H9 (cell line): ENCODE data around the gene RNF128. TPM values are rescaled to one million over a fixed set of nuclear protein-coding genes. Genes with fewer than 3 reads are reported as not detected.

Experiments
- DNase-seq: peaks from one replicate; pipeline ENCODE4 v3.0.0-alpha.2; 2017
- H2AFZ ChIP-seq: one replicate; pipeline ENCODE4 v1.6.1; 2013; ENCODE audit warnings: mild to moderate bottlenecking, low read length, control low read depth, moderate library complexity
- H2AK5ac ChIP-seq: 2 replicates; pipeline ENCODE4 v1.6.1; 2013; ENCODE audit warnings: low read length, control low read depth, mixed read lengths; ENCODE audit not compliant: insufficient read length
- H2BK120ac ChIP-seq: one replicate; pipeline ENCODE4 v1.6.1; 2013; ENCODE audit warnings: low read depth, mild to moderate bottlenecking, low read length, control low read depth, inconsistent platforms; ENCODE audit not compliant: poor library complexity, severe bottlenecking
- H2BK12ac ChIP-seq: 2 replicates; pipeline ENCODE4 v1.6.1; 2013; ENCODE audit warnings: low read length, control low read depth, mixed read lengths, low read depth; ENCODE audit not compliant: insufficient read length
- H2BK15ac ChIP-seq: 2 replicates; pipeline ENCODE4 v1.6.1; 2013; ENCODE audit warnings: low read depth, low read length, control low read depth
- H2BK20ac ChIP-seq: one replicate; pipeline ENCODE4 v1.6.1; 2013; ENCODE audit warnings: low read depth, mild to moderate bottlenecking, low read length, control low read depth, inconsistent platforms; ENCODE audit not compliant: poor library complexity, severe bottlenecking
- H2BK5ac ChIP-seq: 2 replicates; pipeline ENCODE4 v1.6.1; 2013; ENCODE audit warnings: low read length, control low read depth, mixed read lengths; ENCODE audit not compliant: insufficient read length
- H3K14ac ChIP-seq: 2 replicates; pipeline ENCODE4 v1.6.1; 2013; ENCODE audit warnings: low read length, control low read depth; ENCODE audit not compliant: insufficient read depth
- H3K18ac ChIP-seq: 2 replicates; pipeline ENCODE4 v1.6.1; 2013; ENCODE audit warnings: low read depth, mild to moderate bottlenecking, mixed read lengths, low read length, control low read depth; ENCODE audit not compliant: insufficient read length
- H3K23ac ChIP-seq: 2 replicates; pipeline ENCODE4 v1.6.1; 2013; ENCODE audit warnings: low read length, control low read depth, mixed read lengths, low read depth; ENCODE audit not compliant: insufficient read length
- H3K23me2 ChIP-seq: 2 replicates; pipeline ENCODE4 v1.6.1; 2013; ENCODE audit warnings: low read depth, mild to moderate bottlenecking, mixed read lengths, low read length, control low read depth; ENCODE audit not compliant: insufficient read length, poor library complexity, severe bottlenecking
- H3K27ac ChIP-seq: 2 replicates; pipeline ENCODE4 v1.5.1; 2013; ENCODE audit warnings: low read length, control low read depth, mixed read lengths, low read depth; ENCODE audit not compliant: insufficient read length
- H3K27me3 ChIP-seq: 2 replicates; pipeline ENCODE4 v1.6.1; 2013; ENCODE audit warnings: low read length, control low read depth, inconsistent platforms; ENCODE audit not compliant: insufficient read depth
- H3K4ac ChIP-seq: 2 replicates; pipeline ENCODE4 v1.6.1; 2013; ENCODE audit warnings: low read depth, mild to moderate bottlenecking, control low read depth, inconsistent platforms, low read length, moderate library complexity
- H3K4me1 ChIP-seq: 2 replicates; pipeline ENCODE4 v1.6.1; 2013; ENCODE audit warnings: low read length, control low read depth, inconsistent platforms; ENCODE audit not compliant: insufficient read depth
- H3K4me2 ChIP-seq: 2 replicates; pipeline ENCODE4 v1.6.1; 2013; ENCODE audit warnings: low read length, control low read depth, mixed read lengths; ENCODE audit not compliant: insufficient read length, insufficient read depth
- H3K56ac ChIP-seq: 2 replicates; pipeline ENCODE4 v1.6.1; 2013; ENCODE audit warnings: low read depth, mild to moderate bottlenecking, mixed read lengths, low read length, control low read depth; ENCODE audit not compliant: insufficient read length
- H3K79me1 ChIP-seq: 2 replicates; pipeline ENCODE4 v1.6.1; 2013; ENCODE audit warnings: low read depth, mild to moderate bottlenecking, moderate library complexity, low read length, control low read depth, inconsistent platforms; ENCODE audit not compliant: insufficient read depth, poor library complexity, severe bottlenecking
- H3K79me2 ChIP-seq: 2 replicates; pipeline ENCODE4 v1.6.1; 2013; ENCODE audit warnings: low read length, control low read depth, inconsistent platforms; ENCODE audit not compliant: insufficient read depth
- H3K9ac ChIP-seq: 2 replicates; pipeline ENCODE4 v1.6.1; 2013; ENCODE audit warnings: low read length, control low read depth, mixed read lengths; ENCODE audit not compliant: insufficient read length; ENCODE audit errors: extremely low read depth
- H3K9me3 ChIP-seq: one replicate; pipeline ENCODE4 v1.6.1; 2013; ENCODE audit warnings: low read depth, low read length, inconsistent platforms; ENCODE audit not compliant: control insufficient read depth
- H3T11ph ChIP-seq: one replicate; pipeline ENCODE4 v1.6.1; 2013; ENCODE audit warnings: mild to moderate bottlenecking, low read length, control low read depth, inconsistent platforms
- H4K20me1 ChIP-seq: one replicate; pipeline ENCODE4 v1.6.1; 2013; ENCODE audit not compliant: control insufficient read depth, insufficient read length, insufficient read depth
- H4K5ac ChIP-seq: 2 replicates; pipeline ENCODE4 v1.6.1; 2013; ENCODE audit warnings: low read depth, mild to moderate bottlenecking, mixed read lengths, low read length, control low read depth; ENCODE audit not compliant: insufficient read length
- H4K8ac ChIP-seq: replicated peaks from 2 replicates; pipeline ENCODE4 v1.6.1; 2013; ENCODE audit warnings: low read length, control low read depth, mixed read lengths, low read depth; ENCODE audit not compliant: insufficient read length
- H4K91ac ChIP-seq: 2 replicates; pipeline ENCODE4 v1.6.1; 2013; ENCODE audit warnings: low read depth, mild to moderate bottlenecking, moderate library complexity, mixed read lengths, low read length, control low read depth; ENCODE audit not compliant: insufficient read length
- H3K27ac Mint-ChIP-seq, 3 experiments: 2 replicates in 2 of 3; 3 replicates in 1 of 3; pipeline ENCODE4 v1.8.0; 2020 to 2021; ENCODE audit warnings: mixed read lengths in 3 of 3, mild to moderate bottlenecking in 1 of 3, moderate library complexity in 1 of 3
- H3K27me3 Mint-ChIP-seq: 2 replicates; pipeline ENCODE4 v1.8.0; 2021; ENCODE audit warnings: low read depth, mild to moderate bottlenecking, moderate library complexity, mixed read lengths
- H3K36me3 Mint-ChIP-seq, 3 experiments: 2 replicates in 2 of 3; 3 replicates in 1 of 3; pipeline ENCODE4 v1.8.0; 2020 to 2021; ENCODE audit warnings: low read depth in 3 of 3, mixed read lengths in 3 of 3; ENCODE audit not compliant: insufficient read depth in 1 of 3
- H3K4me1 Mint-ChIP-seq, 2 experiments: 2 replicates each; pipeline ENCODE4 v1.8.0; 2020; ENCODE audit warnings: mixed read lengths in 2 of 2
- H3K4me3 Mint-ChIP-seq, 2 experiments: 2 replicates in 1 of 2; 3 replicates in 1 of 2; pipeline ENCODE4 v1.8.0; 2020 to 2021; ENCODE audit warnings: mild to moderate bottlenecking in 2 of 2, mixed read lengths in 2 of 2, moderate library complexity in 1 of 2
- H3K9me3 Mint-ChIP-seq, 2 experiments: 2 replicates in 1 of 2; 3 replicates in 1 of 2; pipeline ENCODE4 v1.8.0; 2020; ENCODE audit warnings: mild to moderate bottlenecking in 2 of 2, mixed read lengths in 2 of 2, moderate library complexity in 1 of 2
- WGBS: extraction: QIAGEN DNeasy Blood & Tissue Kit; methylation state at CpG from one replicate; pipeline ENCODE4 v1.1.7; 2013; ENCODE audit warnings: missing lambda C conversion rate, low lambda C conversion rate, mixed read lengths; ENCODE audit not compliant: insufficient read length; ENCODE audit errors: extremely low coverage; 5-methylcytosine and 5-hydroxymethylcytosine counted together
- total RNA-seq: library from RNA; stranded (reverse); gene quantifications from 2 replicates; pipeline ENCODE4 v1.2.1, GENCODE V29; 2021
- TF ChIP-seq, protein P1 (sequence below): fragments of 200-600 bp; sonication (generic); conservative IDR thresholded peaks from 3 replicates; pipeline ENCODE4 v1.8.0; 2021; ENCODE audit warnings: antibody characterized with exemption, mild to moderate bottlenecking

The RNF128 gene
- total RNA-seq, 1 experiment from 2014 or later: 0.13 TPM

DNA sequence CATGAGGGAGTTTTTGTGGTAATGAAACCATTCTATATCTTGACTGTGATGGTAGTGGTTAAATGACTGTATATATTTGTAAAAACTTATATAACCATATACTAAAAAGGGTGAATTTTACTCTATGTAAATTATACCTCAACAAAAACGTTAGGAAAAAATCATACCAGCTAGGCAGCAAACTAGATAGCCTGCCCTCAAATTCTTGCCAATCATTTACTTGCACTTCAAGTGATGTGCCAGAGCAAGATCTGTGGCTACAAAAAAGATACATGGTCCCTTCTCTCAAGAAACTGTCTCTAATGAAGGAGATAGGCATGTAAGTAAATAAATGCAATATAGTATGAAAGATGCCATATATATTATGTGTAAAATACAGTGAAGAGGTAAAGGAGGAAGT lies 10.0 kb upstream of the RNF128 start:
- H3K4me3 Mint-ChIP-seq: no peak overlapping the region
- Histone ChIP-seq H4K5ac (no peak overlapping the region), H2BK20ac (no peak overlapping the region), H3T11ph (no peak overlapping the region), H2BK15ac (no peak overlapping the region), H2AFZ (no peak overlapping the region), H2BK5ac (no peak overlapping the region), H4K8ac (no peak overlapping the region), H3K23me2 (no peaks in the 10 kb centered on the region), H3K27me3 (no peaks in the 10 kb centered on the region), H3K9ac (no peak overlapping the region), H2BK120ac (no peak overlapping the region), H3K4me2 (no peak overlapping the region), H3K4ac (no peak overlapping the region), H2AK5ac (no peak overlapping the region), H3K79me1 (no peaks in the 10 kb centered on the region), H3K23ac (no peak overlapping the region), H2BK12ac (no peak overlapping the region), H3K18ac (no peak overlapping the region), H3K79me2 (no peaks in the 10 kb centered on the region), H4K20me1 (no peaks in the 10 kb centered on the region), H3K27ac (no peak overlapping the region), H3K4me1 (no peaks in the 10 kb centered on the region), H3K14ac (no peak overlapping the region), H4K91ac (no peak overlapping the region), H3K56ac (no peak overlapping the region), H3K9me3 (no peaks in the 10 kb centered on the region)
- H3K27ac Mint-ChIP-seq: no peak overlapping the region
- H3K27me3 Mint-ChIP-seq: peaks cover 6% of the 10 kb centered on the region
- WGBS: no CpG with 5 or more reads among the region's 1 CpG
- H3K9me3 Mint-ChIP-seq: peaks cover 0 to 55% of the 10 kb centered on the region in 2 experiments; a peak in 2 of 5 replicates
- H3K36me3 Mint-ChIP-seq: no peaks in the 10 kb centered on the region; a peak in 1 of 7 replicates
- TF ChIP-seq, protein P1, sequence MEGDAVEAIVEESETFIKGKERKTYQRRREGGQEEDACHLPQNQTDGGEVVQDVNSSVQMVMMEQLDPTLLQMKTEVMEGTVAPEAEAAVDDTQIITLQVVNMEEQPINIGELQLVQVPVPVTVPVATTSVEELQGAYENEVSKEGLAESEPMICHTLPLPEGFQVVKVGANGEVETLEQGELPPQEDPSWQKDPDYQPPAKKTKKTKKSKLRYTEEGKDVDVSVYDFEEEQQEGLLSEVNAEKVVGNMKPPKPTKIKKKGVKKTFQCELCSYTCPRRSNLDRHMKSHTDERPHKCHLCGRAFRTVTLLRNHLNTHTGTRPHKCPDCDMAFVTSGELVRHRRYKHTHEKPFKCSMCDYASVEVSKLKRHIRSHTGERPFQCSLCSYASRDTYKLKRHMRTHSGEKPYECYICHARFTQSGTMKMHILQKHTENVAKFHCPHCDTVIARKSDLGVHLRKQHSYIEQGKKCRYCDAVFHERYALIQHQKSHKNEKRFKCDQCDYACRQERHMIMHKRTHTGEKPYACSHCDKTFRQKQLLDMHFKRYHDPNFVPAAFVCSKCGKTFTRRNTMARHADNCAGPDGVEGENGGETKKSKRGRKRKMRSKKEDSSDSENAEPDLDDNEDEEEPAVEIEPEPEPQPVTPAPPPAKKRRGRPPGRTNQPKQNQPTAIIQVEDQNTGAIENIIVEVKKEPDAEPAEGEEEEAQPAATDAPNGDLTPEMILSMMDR: no peak
- H3K4me1 Mint-ChIP-seq: no peaks in the 10 kb centered on the region
- no peak for DNase-seq
